ENCODE results near the gene LCTL. TPM values are rescaled to one million over a fixed set of nuclear protein-coding genes. Genes with fewer than 3 reads are reported as not detected.

The LCTL gene
- total RNA-seq, 1 donor from 2014 or later, result not detected

DNA sequence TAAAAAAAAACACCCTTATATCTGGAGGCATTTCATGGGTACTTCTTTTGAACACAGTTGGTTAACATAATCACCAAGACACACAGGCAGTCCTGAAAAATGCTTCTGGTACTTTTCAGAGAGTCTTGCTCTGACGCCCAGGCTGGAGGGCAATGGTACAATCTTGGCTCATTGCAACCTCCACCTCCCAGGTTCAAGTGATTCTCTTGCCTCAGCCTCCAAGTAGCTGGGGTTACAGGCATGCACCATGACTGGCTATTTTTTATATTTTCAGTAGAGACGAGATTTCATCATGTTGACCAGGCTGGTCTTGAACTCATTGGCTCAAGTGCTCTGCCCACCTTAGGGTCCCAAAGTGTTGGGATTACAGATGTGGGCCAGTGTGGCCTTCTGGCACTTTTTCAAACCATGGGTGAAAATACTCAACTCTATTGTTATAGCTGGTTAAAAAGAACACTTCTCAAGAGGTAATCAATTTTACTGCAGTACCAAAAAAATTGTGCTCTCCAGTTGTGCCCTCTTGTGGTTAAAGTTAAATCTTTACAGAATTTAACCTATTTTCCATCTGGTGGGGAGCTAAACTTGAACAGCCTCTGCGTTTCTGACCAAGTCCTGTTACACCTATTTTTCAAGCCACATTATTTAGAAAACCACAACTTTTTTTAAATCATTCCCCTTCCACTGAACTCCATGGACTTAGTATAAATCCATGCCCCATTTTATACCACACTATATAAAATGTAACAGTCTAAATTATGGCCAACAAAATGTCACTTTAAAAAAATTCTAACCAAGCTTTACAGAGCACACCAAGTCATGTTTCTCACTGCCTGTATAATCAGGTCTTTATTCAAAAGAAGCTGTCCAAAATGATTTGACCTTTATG lies 67.1 kb downstream of the LCTL start:
- no peaks in the 10 kb centered on the region for H3K9me3 Mint-ChIP-seq
- H3K27ac Mint-ChIP-seq, result peak overlapping the region; percentile 93
- peaks cover 92% of the 10 kb centered on the region for H3K36me3 Mint-ChIP-seq (ENCODE audit: low read depth)
- intact Hi-C loops (cut with micrococcal nuclease), result loop anchor here (2.0 kb wide), 1 partner anchor 204 kb away; no protein-coding TSS in a partner anchor
- H3K27me3 Mint-ChIP-seq (ENCODE audit: low read depth), result no peaks in the 10 kb centered on the region
- peaks cover 39% of the 10 kb centered on the region for H3K4me1 Mint-ChIP-seq (ENCODE audit: low read depth)
- no peak overlapping the region for H3K4me3 Mint-ChIP-seq (ENCODE audit: low read depth)
- DNase-seq (ENCODE audit: low spot score), result no peak

Other genes starting within 250 kb of the LCTL start
- gene TIPIN, start 209.3 kb downstream of the LCTL start, total RNA-seq, result 42.4 and 43.3 TPM in 2 replicates
- 107 and 111 TPM in 2 replicates for gene MAP2K1, start 179.1 kb downstream of the LCTL start, total RNA-seq
- gene SNAPC5, start 68.2 kb downstream of the LCTL start, total RNA-seq, result 23.2 and 23.9 TPM in 2 replicates
- 3,297 and 3,363 TPM in 2 replicates for gene RPL4, start 61.1 kb downstream of the LCTL start, total RNA-seq
- 33.0 and 34.5 TPM in 2 replicates for gene ZWILCH, start 60.7 kb downstream of the LCTL start, total RNA-seq
- gene SMAD6, start 136.2 kb upstream of the LCTL start, total RNA-seq, result 0.43 and 0.57 TPM in 2 replicates